K562 (cell line): ENCODE results near the gene ATP9B. TPM values are rescaled to one million over a fixed set of nuclear protein-coding genes. Genes with fewer than 3 reads are reported as not detected.

ENCODE experiments used
- ATAC-seq: fragments of 200-7000 bp; cut with Tn5 transposase; 3 replicates; pipeline ENCODE4 v1.9.1; 2020; ENCODE audit warnings: moderate library complexity
- BruUV-seq: library from RNA; stranded (reverse); fragments of 400-500 nt; replicated peaks from 2 replicates; lab custom pipeline; 2021; lab: Mats Ljungman, UMichigan
- CTCF ChIA-PET: fragments of 300-600 bp; formaldehyde crosslinking; extraction: SDS; loops from one replicate; lab custom pipeline; 2021; ENCODE audit warnings: low intra/inter-chr PET ratio; lab: Yijun Ruan, JAX
- POLR2A ChIA-PET: fragments of 300-600, 350-650 bp; sonication (Branson Sonifier 250); formaldehyde crosslinking; extraction: SDS; loops from one replicate; lab custom pipeline; 2021; ENCODE audit warnings: antibody characterized with exemption, inconsistent platforms; lab: Yijun Ruan, JAX
- DNase-seq, 4 experiments: peaks; one replicate each; pipeline versions ENCODE4 v3.0.0 to v3.0.0-alpha.2; 2011 to 2018; ENCODE audit warnings: low spot score in 3 of 4, mixed read lengths in 3 of 4; ENCODE audit errors: extremely low read depth in 1 of 4
- FAIRE-seq: peaks from 2 replicates; lab custom pipeline; 2011; peaks lifted over from hg19 to GRCh38; lab: Jason Lieb, UNC
- H2AFZ ChIP-seq: 2 replicates; pipeline ENCODE4 v1.6.0; 2011; ENCODE audit warnings: low read depth, low read length, control low read depth, inconsistent platforms
- H3K27ac ChIP-seq: fragments of 200-600 bp; 3 replicates; pipeline ENCODE4 v1.8.0; 2011; ENCODE audit warnings: low read depth, mild to moderate bottlenecking, control low read depth, inconsistent platforms, low read length, moderate library complexity, mixed read lengths; ENCODE audit errors: extremely low read depth
- H3K27me3 ChIP-seq, 2 experiments: fragments of 300-600 bp in 1 of 2; 2 replicates in 1 of 2; 3 replicates in 1 of 2; pipeline versions ENCODE4 v1.6.0 to v1.8.0; 2011; ENCODE audit warnings: inconsistent platforms in 2 of 2, low read length in 2 of 2, mild to moderate bottlenecking in 1 of 2, mixed read lengths in 1 of 2, moderate library complexity in 1 of 2; ENCODE audit not compliant: control insufficient read depth in 2 of 2, insufficient read depth in 2 of 2
- H3K36me3 ChIP-seq: fragments of 300-600 bp; 3 replicates; pipeline ENCODE4 v1.8.0; 2011; ENCODE audit warnings: mild to moderate bottlenecking, low read length, inconsistent platforms; ENCODE audit not compliant: control insufficient read depth, insufficient read depth
- H3K4me1 ChIP-seq, 2 experiments: fragments of 200-600 bp in 1 of 2; replicated peaks in 1 of 2; 2 replicates in 1 of 2; 3 replicates in 1 of 2; pipeline versions ENCODE4 v1.5.1 to v1.8.0; 2011; ENCODE audit warnings: inconsistent platforms in 2 of 2, low read length in 2 of 2, mild to moderate bottlenecking in 1 of 2, mixed read lengths in 1 of 2, moderate library complexity in 1 of 2; ENCODE audit not compliant: control insufficient read depth in 2 of 2, insufficient read depth in 2 of 2
- H3K4me2 ChIP-seq: 2 replicates; pipeline ENCODE4 v1.6.1; 2011; ENCODE audit warnings: low read length, control low read depth, inconsistent platforms, mixed read lengths; ENCODE audit not compliant: insufficient read depth
- H3K4me3 ChIP-seq: fragments of 200-600 bp; sonication (generic), shearing (Covaris generic); 2 replicates; pipeline ENCODE4 v1.5.1; 2016; ENCODE audit warnings: control low read depth, inconsistent platforms
- H3K79me2 ChIP-seq: fragments of 200-600 bp; 3 replicates; pipeline ENCODE4 v1.8.0; 2011; ENCODE audit warnings: low read length, inconsistent platforms; ENCODE audit not compliant: control insufficient read depth, insufficient read depth
- H3K9ac ChIP-seq, 2 experiments: 2 replicates each; pipeline versions ENCODE4 v1.6.0 to v1.6.1; 2011; ENCODE audit warnings: low read depth in 2 of 2, low read length in 2 of 2, control low read depth in 1 of 2, inconsistent platforms in 1 of 2, mild to moderate bottlenecking in 1 of 2, mixed read lengths in 1 of 2; ENCODE audit not compliant: insufficient read depth in 1 of 2
- H3K9me1 ChIP-seq: one replicate; pipeline ENCODE4 v1.6.0; 2011; ENCODE audit warnings: inconsistent platforms, mild to moderate bottlenecking, low read length, moderate library complexity; ENCODE audit not compliant: control insufficient read depth, insufficient read depth
- H3K9me3 ChIP-seq: replicated peaks from 2 replicates; pipeline ENCODE4 v1.5.1; 2011; ENCODE audit warnings: low read depth, low read length, inconsistent platforms; ENCODE audit not compliant: control insufficient read depth, insufficient read depth
- H4K20me1 ChIP-seq: replicated peaks from 2 replicates; pipeline ENCODE4 v1.6.1; 2011; ENCODE audit warnings: low read length, inconsistent platforms, mixed read lengths; ENCODE audit not compliant: control insufficient read depth, insufficient read depth
- BRF1 ChIP-seq: IDR thresholded peaks from 3 replicates; pipeline ENCODE4 v1.6.1; 2011; ENCODE audit warnings: borderline replicate concordance, mild to moderate bottlenecking; ENCODE audit not compliant: insufficient read length; ENCODE audit errors: extremely low read depth
- CHD1 ChIP-seq: fragments of 200-600 bp; sonication (generic); IDR thresholded peaks from one replicate; pipeline ENCODE4 v1.6.1; 2012; ENCODE audit warnings: mild to moderate bottlenecking, moderate library complexity, low read length, inconsistent platforms
- CREB3L1 ChIP-seq: fragments of 450-650 bp; IDR thresholded peaks from 2 replicates; pipeline ENCODE4 v1.6.1; 2014; ENCODE audit warnings: low read depth, mild to moderate bottlenecking, moderate library complexity, borderline replicate concordance
- DEAF1 ChIP-seq: fragments of 450-650 bp; formaldehyde crosslinking; IDR thresholded peaks from 2 replicates; pipeline ENCODE4 v1.4.0; 2020; ENCODE audit warnings: mild to moderate bottlenecking, moderate library complexity
- FOXP1 ChIP-seq: sonication (generic); formaldehyde crosslinking; IDR thresholded peaks from 2 replicates; pipeline ENCODE4 v1.8.0; 2022; ENCODE audit warnings: mild to moderate bottlenecking, missing genetic modification reagents
- GTF2F1 ChIP-seq: IDR thresholded peaks from 2 replicates; pipeline ENCODE4 v1.6.1; 2011; ENCODE audit warnings: low read depth, low read length, improper control_type of control experiment
- IRF2 ChIP-seq: sonication (generic); formaldehyde crosslinking; IDR thresholded peaks from 2 replicates; pipeline ENCODE4 v1.8.1; 2022; ENCODE audit warnings: mild to moderate bottlenecking, missing genetic modification reagents
- KDM5B ChIP-seq: fragments of 200-600 bp; sonication (generic); IDR thresholded peaks from 2 replicates; pipeline ENCODE4 v1.6.1; 2012; ENCODE audit warnings: low read depth, mild to moderate bottlenecking, moderate library complexity, low read length, control low read depth, inconsistent platforms; ENCODE audit not compliant: insufficient replicate concordance
- MCM5 ChIP-seq: fragments of 450-650 bp; IDR thresholded peaks from 2 replicates; pipeline ENCODE4 v1.6.1; 2016; ENCODE audit warnings: low read depth
- MTF1 ChIP-seq: fragments of 250-450 bp; sonication (Bioruptor Pico); IDR thresholded peaks from 2 replicates; pipeline ENCODE4 v1.9.0; 2021; ENCODE audit warnings: moderate library complexity, mild to moderate bottlenecking, inconsistent platforms, borderline replicate concordance
- WHSC1 ChIP-seq: IDR thresholded peaks from one replicate; pipeline ENCODE4 v1.6.1; 2012; ENCODE audit warnings: low read length, control low read depth, inconsistent platforms
- ZC3H4 ChIP-seq: sonication (generic); formaldehyde crosslinking; IDR thresholded peaks from 2 replicates; pipeline ENCODE4 v1.9.0; 2021; ENCODE audit warnings: missing genetic modification reagents, borderline replicate concordance
- ZNF184 ChIP-seq: sonication (generic); formaldehyde crosslinking; IDR thresholded peaks from 2 replicates; pipeline ENCODE4 v1.5.0; 2020; ENCODE audit warnings: missing genetic modification reagents
- ZNF445 ChIP-seq: fragments of 250-450 bp; sonication (Bioruptor Pico); IDR thresholded peaks from 2 replicates; pipeline ENCODE4 v1.4.0; 2020; ENCODE audit warnings: low read depth, mild to moderate bottlenecking, moderate library complexity
- WGBS: fragments of 100-300 bp; shearing (Covaris generic); methylation state at CpG from one replicate; pipeline ENCODE4 v1.1.6; 2016; ENCODE audit warnings: low coverage, mixed read lengths; ENCODE audit not compliant: insufficient coverage; ENCODE audit errors: missing lambda C conversion rate; 5-methylcytosine and 5-hydroxymethylcytosine counted together
- in situ Hi-C: fragments of 300-500 bp; cut with MboI; formaldehyde crosslinking; loops from 4 replicates; pipeline ENCODE4 v1.15.0; 2018; ENCODE audit warnings: inconsistent platforms, mixed read lengths
- intact Hi-C: fragments of 100-400 bp; cut with micrococcal nuclease; formaldehyde crosslinking; loops from 2 replicates; pipeline ENCODE4 v1.14.2; 2022
- polyA plus RNA-seq, 8 experiments: library from polyadenylated mRNA; depleted of rRNA in 4 of 8; stranded (reverse) in 5 of 8; unstranded in 3 of 8; fragments of >200 nt; fragmentation: Nextera tagmentation in 2 of 8; fragmentation: Illumina TruSeq in 1 of 8; extraction: Ambion mirVana in 2 of 8; extraction: Trizol in 1 of 8; gene quantifications; 2 replicates each; pipeline versions ENCODE4 v1.2.1 to v1.2.3, GENCODE V29; 2011 to 2014; ENCODE audit warnings: inconsistent platforms in 1 of 8, missing spikeins in 1 of 8
- total RNA-seq, 7 experiments: library from RNA; depleted of rRNA in 6 of 7; stranded (reverse); fragments of >200 nt in 6 of 7; fragmentation: Illumina TruSeq in 2 of 7; extraction: Trizol in 2 of 7; gene quantifications; 2 replicates each; pipeline versions ENCODE4 v1.2.1 to v1.2.3, GENCODE V29; 2011 to 2021; ENCODE audit warnings: low replicate concordance in 1 of 7

ATP9B gene
- total and polyA plus RNA-seq, 9 of the 15 experiments (the other 6 are each of a cell fraction or from before 2014, with no cell fraction given): 0.66 to 13.2 (median 7.9) TPM

- TF ChIP-seq WHSC1 (no peak), ZC3H4 (CRISPR knock-in tag) (no peak), DEAF1 (CRISPR knock-in tag) (no peak), GTF2F1 (no peak)
- TF ChIP-seq, all 486 proteins: peak for 0
These were observed 297.2 kb downstream of the ATP9B start (continued) for GRCh38 chr18:79366177-79367094.

- ChIA-PET CTCF (no interaction called here), POLR2A (no interaction called here)
- no TSS peak for BruUV-seq
- no peaks in the 10 kb centered on the region for H3K79me2 ChIP-seq
- in situ Hi-C loops (no loop called here), intact Hi-C loops (no loop called here)
- no peak for FAIRE-seq
- H3K27me3 ChIP-seq: no peaks in the 10 kb centered on the region
- no peaks in the 10 kb centered on the region for H3K9me3 ChIP-seq
- no peaks in the 10 kb centered on the region for H4K20me1 ChIP-seq
- H3K9me1 ChIP-seq: no peaks in the 10 kb centered on the region
- peaks cover 2% of the 10 kb centered on the region; the same call in 1 of the 3 replicates for H3K36me3 ChIP-seq
- H2AFZ ChIP-seq: no peak overlapping the region
- H3K9ac ChIP-seq: no peak overlapping the region
- H3K4me2 ChIP-seq: no peak overlapping the region
- DNase-seq: no peak
- H3K4me3 ChIP-seq: no peak overlapping the region
- ATAC-seq: no peak
- H3K4me1 ChIP-seq: no peaks in the 10 kb centered on the region
- 81% methylated on average over 7 of the region's 8 CpGs for WGBS
- H3K27ac ChIP-seq: no peak overlapping the region
- TF ChIP-seq BRF1 (no peak), ZNF445 (CRISPR knock-in tag) (no peak), ZNF184 (CRISPR knock-in tag) (no peak), CREB3L1 (no peak), CHD1 (no peak), IRF2 (CRISPR knock-in tag) (no peak), KDM5B (no peak), MCM5 (no peak), MTF1 (CRISPR knock-in tag) (no peak), FOXP1 (CRISPR knock-in tag) (no peak)
These were observed 298.3 kb downstream of the ATP9B start for GRCh38 chr18:79367480-79367879.
